NCI-H1436 treated with DMSO at 0.1 percent for 48 hours (cell line): ENCODE results near the gene SNX3.

Experiments
- DNase-seq: peaks from one replicate; lab custom pipeline; 2025; lab: John Stamatoyannopoulos, UW

The SNX3 gene

GRCh38 chr6:108203189-108204112 lies 57.4 kb downstream of the SNX3 start:
- no peak for DNase-seq

DNA sequence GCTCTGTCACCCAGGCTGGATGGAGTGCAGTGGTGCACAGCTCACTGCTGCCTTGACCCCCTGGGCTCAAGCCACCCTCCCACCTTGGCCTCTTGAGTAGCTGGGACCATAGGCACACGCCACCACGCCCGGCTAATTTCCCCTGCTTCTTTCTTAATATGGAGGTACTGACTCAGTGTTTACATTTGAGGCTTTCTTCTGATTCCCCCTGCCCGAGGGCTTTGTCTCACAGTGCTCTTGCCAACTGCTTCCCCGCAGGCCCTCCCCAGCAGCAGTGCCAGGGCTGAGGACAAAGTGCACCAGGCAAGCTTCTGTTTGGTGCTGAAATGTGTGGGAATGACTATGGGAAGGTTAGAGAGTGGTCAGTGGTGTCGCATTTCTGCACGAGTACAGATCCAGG lies 60.2 kb downstream of the SNX3 start:
- no peak for DNase-seq

DNA sequence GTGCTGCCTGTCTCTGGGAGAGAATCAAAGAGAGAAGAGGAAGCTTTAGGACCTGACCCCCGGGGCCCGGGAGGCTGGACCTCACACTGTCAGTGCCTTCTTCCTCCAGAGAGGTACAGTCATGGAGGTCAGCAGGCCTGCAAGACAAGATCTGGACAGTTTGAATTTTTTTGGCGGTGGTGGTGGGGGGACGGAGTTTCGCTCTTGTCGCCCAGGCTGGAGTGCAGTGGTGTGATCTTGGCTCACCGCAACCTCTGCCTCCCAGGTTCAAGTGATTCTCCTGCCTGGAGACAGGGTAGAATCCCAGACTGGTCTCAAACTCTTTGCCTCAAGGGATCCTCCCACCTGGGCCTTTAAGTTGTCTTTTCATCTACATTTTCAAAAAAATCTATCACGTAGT lies 60.7 kb downstream of the SNX3 start:
- no peak for DNase-seq

DNA sequence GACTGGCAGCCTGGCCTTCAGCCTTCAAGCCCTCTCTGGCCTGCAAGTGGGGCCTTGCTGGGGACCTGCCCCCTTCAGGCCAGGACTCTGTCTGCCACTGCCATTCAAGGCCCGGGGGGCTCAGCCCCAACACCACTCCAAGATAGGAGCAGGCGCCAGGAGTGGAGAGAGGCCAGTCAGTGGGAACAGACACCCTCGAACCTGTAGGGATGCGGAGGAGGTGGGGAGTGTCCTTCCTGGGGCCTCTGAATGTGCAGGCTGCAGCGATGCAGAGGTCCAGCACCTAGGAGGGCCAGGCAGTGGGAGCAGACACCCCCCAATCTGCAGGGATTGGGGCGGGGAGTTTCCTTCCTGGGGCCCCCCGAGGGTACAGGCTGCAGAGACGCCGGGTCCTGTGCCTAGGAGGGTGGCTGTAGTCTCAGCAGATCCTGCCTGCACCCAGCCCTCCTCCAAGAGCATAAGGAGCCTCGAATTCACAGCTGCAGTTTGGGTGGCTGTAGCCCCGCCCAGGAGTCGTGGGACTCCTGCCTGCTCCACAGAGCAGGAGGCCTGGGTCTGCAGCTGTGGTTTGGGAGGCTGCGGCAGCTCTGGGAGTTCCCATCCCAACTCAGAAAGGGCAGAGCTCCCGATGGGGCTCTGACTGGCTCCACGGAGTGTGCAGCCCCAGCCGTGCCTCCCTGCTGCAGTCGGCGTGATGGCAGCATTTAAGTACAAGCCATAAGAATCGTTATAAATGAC lies 61.9 kb downstream of the SNX3 start:
- DNase-seq: no peak

- no peak for DNase-seq
Measured at GRCh38 chr6:108195209-108195608, 65.6 kb downstream of the SNX3 start.

- DNase-seq: no peak
Measured at GRCh38 chr6:108194503-108194902, 66.3 kb downstream of the SNX3 start.

GRCh38 chr6:108193835-108194234 lies 67.0 kb downstream of the SNX3 start:
- DNase-seq: no peak

GRCh38 chr6:108193131-108193530 lies 67.7 kb downstream of the SNX3 start:
- DNase-seq: no peak

- no peak for DNase-seq
Measured at GRCh38 chr6:108187519-108187918, 73.3 kb downstream of the SNX3 start.

DNA sequence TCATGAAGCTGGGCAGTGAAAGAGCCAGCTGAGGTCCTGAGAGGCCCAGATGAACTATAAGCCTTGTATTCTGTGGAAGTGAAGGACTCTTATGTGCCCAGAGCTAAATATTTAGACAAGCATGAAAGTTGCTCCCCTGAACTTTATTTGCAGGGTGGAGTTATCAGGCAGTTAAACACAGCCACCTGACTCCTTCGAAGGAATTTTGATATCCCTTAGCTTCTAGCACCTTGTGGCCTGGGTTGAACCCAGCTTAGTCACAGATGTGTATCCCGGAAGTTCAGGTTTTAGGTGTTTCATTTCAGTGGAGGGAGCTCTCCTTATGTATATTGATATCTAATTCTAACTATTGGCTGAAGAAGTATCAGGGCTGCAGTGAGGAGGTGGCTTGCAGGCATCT lies 74.6 kb downstream of the SNX3 start:
- no peak for DNase-seq

- DNase-seq: no peak
Measured at GRCh38 chr6:108180776-108181175, 80.1 kb downstream of the SNX3 start.

DNA sequence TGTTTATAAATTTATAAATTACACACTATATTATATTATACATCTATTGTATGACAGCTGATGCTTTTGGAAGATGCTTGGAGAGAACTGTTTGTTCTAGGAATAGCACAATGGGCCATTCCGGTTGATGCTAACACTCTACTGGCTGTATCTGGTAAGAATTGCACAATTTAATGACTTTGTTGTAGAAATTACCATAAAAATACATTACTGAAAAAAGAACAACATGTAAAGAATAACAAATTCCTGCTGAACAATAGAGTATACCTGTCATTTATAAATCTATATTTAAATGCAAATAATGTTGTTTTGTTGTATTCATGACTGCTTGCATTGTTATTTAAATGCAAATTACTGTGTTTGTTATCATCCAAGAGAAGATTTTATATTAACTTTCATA lies 80.6 kb downstream of the SNX3 start:
- DNase-seq: no peak

GRCh38 chr6:108179741-108180140 lies 81.1 kb downstream of the SNX3 start:
- DNase-seq: no peak

DNA sequence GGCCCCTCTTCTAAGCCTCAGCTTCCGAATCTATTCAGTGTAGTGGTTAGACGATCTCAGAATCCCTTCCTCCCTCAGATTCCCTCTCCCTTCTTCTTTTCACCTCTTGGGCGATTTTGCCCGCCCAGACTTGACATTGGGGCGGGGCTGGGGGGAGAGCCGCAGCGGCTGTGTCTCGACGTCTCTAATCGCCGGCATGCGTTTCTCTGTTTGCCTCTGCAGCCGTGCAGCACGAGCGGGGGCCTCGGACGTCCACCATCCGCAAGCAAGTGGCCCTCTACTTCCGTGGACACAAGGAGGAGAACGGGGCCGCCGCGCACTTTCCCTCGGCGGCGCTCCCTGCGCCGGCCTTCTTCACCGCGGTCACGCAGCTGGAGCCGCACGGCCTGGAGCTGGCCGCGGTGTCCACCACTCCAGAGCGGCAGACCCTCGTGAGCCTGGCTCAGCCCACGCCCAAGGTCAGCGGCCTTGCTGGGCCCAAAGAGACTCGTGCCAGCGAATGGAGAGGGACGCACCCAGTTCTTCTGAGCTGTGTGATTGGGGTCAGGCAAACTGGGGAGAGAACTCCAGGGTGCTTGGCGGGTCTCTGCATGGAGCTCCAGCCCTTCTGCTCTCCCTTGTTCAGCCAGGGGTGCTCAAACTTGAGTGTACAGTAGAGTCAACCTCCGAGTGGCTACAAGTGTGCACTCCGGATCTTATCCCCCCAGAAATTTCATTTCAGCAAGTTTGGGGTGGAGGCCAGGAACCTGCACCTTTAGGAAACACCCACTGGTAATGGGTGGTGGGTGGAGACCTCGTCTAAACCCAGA lies 84.4 kb downstream of the SNX3 start:
- DNase-seq: no peak

GRCh38 chr6:108175592-108176279 lies 85.1 kb downstream of the SNX3 start:
- no peak for DNase-seq

- no peak for DNase-seq
Measured at GRCh38 chr6:108175176-108175591, 85.7 kb downstream of the SNX3 start.

DNA sequence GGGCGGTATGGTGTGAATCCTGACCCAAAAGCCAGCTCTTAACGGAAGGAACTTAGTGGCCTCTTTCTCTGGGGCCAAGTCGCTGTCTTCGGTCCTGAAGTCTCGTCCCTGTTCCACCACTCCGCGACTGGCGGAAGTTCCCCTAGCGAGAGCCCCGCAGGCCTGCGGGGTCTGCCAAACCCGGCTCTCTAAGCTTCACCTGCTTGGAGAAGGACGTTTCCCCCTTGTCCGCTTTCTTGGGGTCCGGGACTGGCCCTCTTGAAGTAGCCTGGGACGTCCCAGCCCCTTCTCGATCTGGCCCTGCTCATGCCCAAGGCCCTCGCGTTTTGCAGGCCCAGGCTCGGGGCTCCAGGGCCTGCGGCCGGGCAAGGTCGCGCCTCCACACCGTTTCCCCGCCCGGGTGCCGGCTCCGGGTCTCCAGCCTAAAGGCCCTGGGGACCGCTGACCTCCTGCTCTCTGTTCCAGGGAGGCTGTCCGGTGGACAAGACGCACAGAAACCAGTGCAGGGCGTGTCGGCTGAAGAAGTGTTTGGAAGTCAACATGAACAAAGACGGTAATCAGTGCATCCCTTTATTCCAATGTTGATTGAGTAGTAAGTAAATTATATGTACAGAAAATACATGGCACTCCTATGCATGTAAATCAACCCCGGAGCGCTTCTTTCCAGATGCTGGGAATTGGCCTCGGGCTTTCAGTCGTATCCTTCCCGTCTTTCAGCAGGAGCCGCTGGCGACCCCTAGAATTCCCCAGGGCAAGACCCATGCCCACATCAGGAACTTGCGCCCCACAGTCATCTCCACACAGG lies 86.3 kb downstream of the SNX3 start:
- DNase-seq: no peak

DNA sequence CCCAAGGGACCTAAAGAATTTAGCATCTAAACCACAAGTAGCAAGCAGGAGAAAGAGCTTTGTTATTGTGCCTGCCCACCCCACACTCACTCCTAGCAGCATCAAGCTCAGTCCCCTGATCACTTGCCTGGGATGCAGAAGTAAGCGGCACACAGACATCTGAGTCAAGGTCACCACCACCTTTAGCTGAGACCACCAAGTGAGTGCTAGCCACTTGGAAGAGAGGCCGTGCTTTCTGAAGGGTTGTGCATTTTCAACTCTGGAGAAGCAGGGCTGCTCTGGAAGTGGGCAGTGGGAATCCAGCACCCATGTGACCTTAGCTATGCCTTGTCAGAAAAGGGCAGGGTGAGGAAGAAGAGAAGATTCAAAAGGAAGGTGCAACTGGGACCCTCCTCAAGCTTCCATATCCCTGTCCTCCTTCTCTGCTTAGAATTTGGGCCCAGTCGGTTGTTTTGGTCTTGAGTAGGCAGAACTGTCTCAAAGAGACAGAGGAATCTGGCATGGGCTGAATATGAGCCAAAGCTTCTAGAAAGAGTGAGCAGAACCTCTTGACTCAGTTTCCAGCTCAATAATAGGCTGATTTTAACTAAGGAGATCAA lies 88.8 kb downstream of the SNX3 start:
- DNase-seq: no peak

GRCh38 chr6:108171291-108171917 lies 89.4 kb downstream of the SNX3 start:
- DNase-seq: no peak
